ENCODE data around the gene CAPNS2. TPM values are rescaled to one million over a fixed set of nuclear protein-coding genes. Genes with fewer than 3 reads are reported as not detected.

CAPNS2 gene
- total RNA-seq: 10 to 100 TPM in 1 of 4 donors, 1 to 10 TPM in 3; 6.9 to 10.6 (median 8.3) TPM

- Histone ChIP-seq H3K9me3 (no peaks in the 10 kb centered on the region), H3K27me3 (no peaks in the 10 kb centered on the region), H3K27ac (peak within 1 kb of the TSS; percentile 36 to 57 (median 57)), H3K4me3 (replicated peaks in 1 of 3) (no peak within 1 kb of the TSS), H3K4me1 (peaks cover 37 to 39% of the 10 kb centered on the region in 2 donors), H3K36me3 (no peaks in the 10 kb centered on the region)
- intact Hi-C loops (cut with DNase I): no loop called here
- WGBS, 2 donors: 93 to 98% methylated on average over 9 of the region's 9 CpGs
- TF ChIP-seq POLR2A (IDR thresholded peaks at IDR 0.05) (no peak), CTCF (IDR thresholded peaks at IDR 0.05) (no peak)
- DNase-seq: no peak
These were observed at the start of gene CAPNS2 for GRCh38 chr16:55566432-55567175. Gene CAPNS2 (plus strand): TSS chr16:55566684. CDS start chr16:55566757, 73 bp downstream.

- H3K36me3 ChIP-seq: no peaks in the 10 kb centered on the region
- no peaks in the 10 kb centered on the region for H3K9me3 ChIP-seq
- DNase-seq: no peak
- TF ChIP-seq CTCF (IDR thresholded peaks at IDR 0.05): no peak
- TF ChIP-seq POLR2A (IDR thresholded peaks at IDR 0.05): no peak
- H3K4me3 ChIP-seq (replicated peaks in 1 of 3): no peak overlapping the region
- H3K27me3 ChIP-seq: no peaks in the 10 kb centered on the region
- no peak overlapping the region for H3K27ac ChIP-seq
- 50 to 52% methylated on average over 1 of the region's 1 CpG for WGBS, 2 donors
- peaks cover 0 to 10% of the 10 kb centered on the region in 2 donors for H3K4me1 ChIP-seq
- intact Hi-C loops (cut with DNase I): no loop called here
These were observed 44.7 kb upstream of the CAPNS2 start for GRCh38 chr16:55521792-55522191.

- H3K36me3 ChIP-seq: peaks cover 0 to 9% of the 10 kb centered on the region in 2 donors
- no peaks in the 10 kb centered on the region for H3K9me3 ChIP-seq
- WGBS, 2 donors: 48 to 64% methylated on average over 2 of the region's 2 CpGs
- no peaks in the 10 kb centered on the region for H3K27me3 ChIP-seq
- no peak overlapping the region for H3K4me3 ChIP-seq (replicated peaks in 1 of 3)
- peak overlapping the region in 1 of 3 donors; percentile 6 for H3K27ac ChIP-seq
- intact Hi-C loops (cut with DNase I): no loop called here
- DNase-seq: no peak
- TF ChIP-seq CTCF (IDR thresholded peaks at IDR 0.05): no peak
- no peak for TF ChIP-seq POLR2A (IDR thresholded peaks at IDR 0.05)
- H3K4me1 ChIP-seq: peaks cover 0 to 16% of the 10 kb centered on the region in 2 donors
These were observed 40.0 kb upstream of the CAPNS2 start for GRCh38 chr16:55526441-55526840.

- no peak for DNase-seq
- Histone ChIP-seq H3K27me3 (no peaks in the 10 kb centered on the region), H3K4me1 (peaks cover 0 to 16% of the 10 kb centered on the region in 2 donors), H3K4me3 (replicated peaks in 1 of 3) (no peak overlapping the region), H3K9me3 (no peaks in the 10 kb centered on the region), H3K36me3 (peaks cover 0 to 9% of the 10 kb centered on the region in 2 donors), H3K27ac (no peak overlapping the region)
- TF ChIP-seq CTCF (IDR thresholded peaks at IDR 0.05) (no peak), POLR2A (IDR thresholded peaks at IDR 0.05) (no peak)
- intact Hi-C loops (cut with DNase I): no loop called here
These were observed 38.6 kb upstream of the CAPNS2 start for GRCh38 chr16:55527885-55528284.

- no peak overlapping the region for H3K27ac ChIP-seq
These were observed 37.5 kb upstream of the CAPNS2 start for GRCh38 chr16:55529018-55529417.

More at GRCh38 chr16:55529018-55529417, 37.5 kb upstream of the CAPNS2 start:
- DNase-seq: no peak
- intact Hi-C loops (cut with DNase I): no loop called here
- H3K4me3 ChIP-seq (replicated peaks in 1 of 3): no peak overlapping the region
- TF ChIP-seq POLR2A (IDR thresholded peaks at IDR 0.05) (no peak), CTCF (IDR thresholded peaks at IDR 0.05) (no peak)
- peaks cover under 1 to 22% of the 10 kb centered on the region in 2 donors for H3K4me1 ChIP-seq
- peaks cover 0 to 9% of the 10 kb centered on the region in 2 donors for H3K36me3 ChIP-seq
- WGBS, 2 donors: 83 to 84% methylated on average over 2 of the region's 2 CpGs
- no peaks in the 10 kb centered on the region for H3K9me3 ChIP-seq
- H3K27me3 ChIP-seq: no peaks in the 10 kb centered on the region

Measured in thyroid gland (tissue), 4 donors.